GM12878 (cell line): ENCODE data around the gene HLX. TPM values are rescaled to one million over a fixed set of nuclear protein-coding genes. Genes with fewer than 3 reads are reported as not detected.

Experiments
- ATAC-seq: fragments of 200-7000 bp; cut with Tn5 transposase; 3 replicates; pipeline ENCODE4 v1.9.1; 2020; ENCODE audit warnings: mild to moderate bottlenecking, moderate library complexity
- BruUV-seq: library from RNA; stranded (reverse); fragments of 400-500 nt; replicated peaks from 2 replicates; lab custom pipeline; 2021; lab: Mats Ljungman, UMichigan
- CTCF ChIA-PET: fragments of 300-600 bp; sonication (Branson Sonifier 250); formaldehyde crosslinking; extraction: SDS; loops from one replicate; lab custom pipeline; 2021; ENCODE audit warnings: inconsistent platforms; lab: Yijun Ruan, JAX
- POLR2A ChIA-PET: fragments of 350-600 bp; formaldehyde crosslinking; extraction: SDS; loops from one replicate; lab custom pipeline; 2021; ENCODE audit warnings: inconsistent platforms; lab: Charles Lee
- RAD21 ChIA-PET: fragments of 300-600 bp; sonication (Branson Sonifier 250); formaldehyde crosslinking; loops from one replicate; lab custom pipeline; 2023; ENCODE audit warnings: antibody characterized with exemption; ENCODE audit not compliant: unreplicated experiment; lab: Charles Lee
- SMC1A ChIA-PET: fragments of 300-600 bp; sonication (Branson Sonifier 250); formaldehyde crosslinking; loops from one replicate; lab custom pipeline; 2023; ENCODE audit not compliant: unreplicated experiment, uncharacterized antibody; lab: Charles Lee
- DNase-seq: peaks from one replicate; pipeline ENCODE4 v3.0.0-alpha.2; 2011; ENCODE audit warnings: low read depth, low spot score
- FAIRE-seq: peaks from 3 replicates; lab custom pipeline; 2011; peaks lifted over from hg19 to GRCh38; lab: Jason Lieb, UNC
- H2AFZ ChIP-seq: 2 replicates; pipeline ENCODE4 v1.6.0; 2011; ENCODE audit warnings: low read depth, low read length, control low read depth; ENCODE audit not compliant: control insufficient read depth
- H3K27ac ChIP-seq: 2 replicates; pipeline ENCODE4 v1.5.1; 2011; ENCODE audit warnings: control low read depth; ENCODE audit not compliant: control insufficient read depth, insufficient read depth
- H3K27me3 ChIP-seq, 2 experiments: replicated peaks in 1 of 2; 2 replicates each; pipeline versions ENCODE4 v1.6.0 to v1.6.1; 2011; ENCODE audit warnings: low read length in 1 of 2; ENCODE audit not compliant: control insufficient read depth in 2 of 2, insufficient read depth in 2 of 2
- H3K36me3 ChIP-seq, 2 experiments: 2 replicates each; pipeline ENCODE4 v1.5.1; 2011; ENCODE audit warnings: low read length in 1 of 2; ENCODE audit not compliant: control insufficient read depth in 2 of 2, insufficient read depth in 2 of 2
- H3K4me1 ChIP-seq: 2 replicates; pipeline ENCODE4 v1.6.1; 2011; ENCODE audit warnings: mild to moderate bottlenecking, low read length, moderate library complexity, mixed read lengths; ENCODE audit not compliant: control insufficient read depth, insufficient read depth
- H3K4me2 ChIP-seq: 2 replicates; pipeline ENCODE4 v1.6.0; 2011; ENCODE audit warnings: control low read depth; ENCODE audit not compliant: control insufficient read depth, insufficient read depth
- H3K4me3 ChIP-seq: fragments of 200-600 bp; sonication (generic); 2 replicates; pipeline ENCODE4 v1.5.1; 2016
- H3K79me2 ChIP-seq: 2 replicates; pipeline ENCODE4 v1.6.0; 2011; ENCODE audit warnings: low read length; ENCODE audit not compliant: control insufficient read depth, insufficient read depth
- H3K9ac ChIP-seq: 2 replicates; pipeline ENCODE4 v1.8.0; 2011; ENCODE audit warnings: low read length, control low read depth, mixed read lengths; ENCODE audit not compliant: control insufficient read depth, insufficient read depth
- H3K9me3 ChIP-seq: replicated peaks from 3 replicates; pipeline ENCODE4 v1.5.1; 2011; ENCODE audit warnings: mild to moderate bottlenecking, low read length; ENCODE audit not compliant: control insufficient read depth, insufficient read depth
- H4K20me1 ChIP-seq: 2 replicates; pipeline ENCODE4 v1.6.0; 2011; ENCODE audit not compliant: control insufficient read depth, insufficient read depth
- CREB1 ChIP-seq: IDR thresholded peaks from 2 replicates; pipeline ENCODE4 v1.6.1; 2012; ENCODE audit warnings: low read depth, mild to moderate bottlenecking, inconsistent platforms
- IKZF1 ChIP-seq: fragments of 450-650 bp; conservative IDR thresholded peaks from 2 replicates; pipeline ENCODE4 v1.6.1; 2017; ENCODE audit warnings: antibody characterized with exemption, mild to moderate bottlenecking
- NFXL1 ChIP-seq: fragments of 450-650 bp; IDR thresholded peaks from 2 replicates; pipeline ENCODE4 v1.6.1; 2017; ENCODE audit warnings: antibody characterized with exemption, mild to moderate bottlenecking, borderline replicate concordance
- PAX8 ChIP-seq: fragments of 450-650 bp; IDR thresholded peaks from 2 replicates; pipeline ENCODE4 v1.6.1; 2017; ENCODE audit warnings: mild to moderate bottlenecking, moderate library complexity
- POLR2A ChIP-seq: IDR thresholded peaks from 2 replicates; pipeline ENCODE4 v1.6.1; 2011; ENCODE audit warnings: low read depth, mild to moderate bottlenecking, low read length
- RELA ChIP-seq: fragments of 450-650 bp; IDR thresholded peaks from 2 replicates; pipeline ENCODE4 v1.8.0; 2014; ENCODE audit warnings: borderline replicate concordance; ENCODE audit not compliant: partially characterized antibody
- RELB ChIP-seq: fragments of 450-650 bp; IDR thresholded peaks from 2 replicates; pipeline ENCODE4 v1.6.1; 2017; ENCODE audit warnings: low read depth, mild to moderate bottlenecking, moderate library complexity
- REST ChIP-seq: IDR thresholded peaks from 2 replicates; pipeline ENCODE4 v1.6.1; 2012; ENCODE audit warnings: mild to moderate bottlenecking, low read depth, low read length
- RUNX3 ChIP-seq: IDR thresholded peaks from 2 replicates; pipeline ENCODE4 v1.6.1; 2012; ENCODE audit warnings: low read length, inconsistent platforms
- SMAD1 ChIP-seq: fragments of 450-650 bp; IDR thresholded peaks from 2 replicates; pipeline ENCODE4 v1.6.1; 2018; ENCODE audit warnings: mild to moderate bottlenecking, low read depth; ENCODE audit not compliant: partially characterized antibody
- STAT3 ChIP-seq: IDR thresholded peaks from 2 replicates; pipeline ENCODE4 v1.6.1; 2011; ENCODE audit warnings: low read depth, low read length, improper control_type of control experiment
- ZSCAN29 ChIP-seq: fragments of 450-650 bp; IDR thresholded peaks from 2 replicates; pipeline ENCODE4 v1.6.1; 2017; ENCODE audit warnings: mild to moderate bottlenecking, moderate library complexity
- WGBS: methylation state at CpG from one replicate; pipeline ENCODE4 v1.1.6; 2016; ENCODE audit warnings: low lambda C conversion rate; ENCODE audit not compliant: insufficient replicate concordance, insufficient coverage; ENCODE audit errors: missing lambda C conversion rate; 5-methylcytosine and 5-hydroxymethylcytosine counted together
- in situ Hi-C: fragments of 300-500 bp; cut with MboI; formaldehyde crosslinking; loops from 9 replicates; pipeline ENCODE4 v1.14.3; 2018; ENCODE audit warnings: mixed read lengths
- intact Hi-C: fragments of 100-400 bp; cut with micrococcal nuclease; formaldehyde crosslinking; loops from one replicate; pipeline ENCODE4 v1.14.2; 2022; ENCODE audit not compliant: unreplicated experiment
- polyA plus RNA-seq, 11 experiments: library from polyadenylated mRNA; depleted of rRNA in 4 of 11; unstranded in 6 of 11; stranded (reverse) in 5 of 11; fragments of >200 nt; fragmentation: Nextera tagmentation in 4 of 11; fragmentation: Illumina TruSeq in 1 of 11; extraction: Ambion mirVana in 4 of 11; extraction: Trizol in 1 of 11; gene quantifications; 1 replicate in 1 of 11; 2 replicates in 10 of 11; pipeline versions ENCODE4 v1.2.1 to v1.2.3, GENCODE V29; 2011 to 2016; ENCODE audit warnings: inconsistent platforms in 2 of 11, missing spikeins in 2 of 11, low read depth in 1 of 11
- total RNA-seq, 4 experiments: library from RNA; depleted of rRNA in 3 of 4; stranded (reverse); fragments of >200 nt in 3 of 4; fragmentation: Illumina TruSeq in 1 of 4; extraction: Trizol in 1 of 4; gene quantifications; 2 replicates each; pipeline versions ENCODE4 v1.2.1 to v1.2.3, GENCODE V29; 2013 to 2021
- TF ChIP-seq, protein P1 (sequence below): IDR thresholded peaks from 2 replicates; pipeline ENCODE4 v1.6.1; 2012; ENCODE audit warnings: low read depth, low read length, improper control_type of control experiment
- TF ChIP-seq, protein P2 (sequence below): fragments of 450-650 bp; IDR thresholded peaks from 2 replicates; pipeline ENCODE4 v1.6.1; 2017; ENCODE audit warnings: mild to moderate bottlenecking
- TF ChIP-seq, protein P3 (sequence below): IDR thresholded peaks from 2 replicates; pipeline ENCODE4 v1.6.1; 2011; ENCODE audit warnings: low read depth, mild to moderate bottlenecking, low read length, moderate library complexity, borderline replicate concordance; ENCODE audit errors: extremely low read depth

Gene HLX
- total and polyA plus RNA-seq, 10 of the 15 experiments (the other 5 are each of a cell fraction or from before 2014, with no cell fraction given) = 0.11 to 2.3 (median 1.1) TPM

DNA sequence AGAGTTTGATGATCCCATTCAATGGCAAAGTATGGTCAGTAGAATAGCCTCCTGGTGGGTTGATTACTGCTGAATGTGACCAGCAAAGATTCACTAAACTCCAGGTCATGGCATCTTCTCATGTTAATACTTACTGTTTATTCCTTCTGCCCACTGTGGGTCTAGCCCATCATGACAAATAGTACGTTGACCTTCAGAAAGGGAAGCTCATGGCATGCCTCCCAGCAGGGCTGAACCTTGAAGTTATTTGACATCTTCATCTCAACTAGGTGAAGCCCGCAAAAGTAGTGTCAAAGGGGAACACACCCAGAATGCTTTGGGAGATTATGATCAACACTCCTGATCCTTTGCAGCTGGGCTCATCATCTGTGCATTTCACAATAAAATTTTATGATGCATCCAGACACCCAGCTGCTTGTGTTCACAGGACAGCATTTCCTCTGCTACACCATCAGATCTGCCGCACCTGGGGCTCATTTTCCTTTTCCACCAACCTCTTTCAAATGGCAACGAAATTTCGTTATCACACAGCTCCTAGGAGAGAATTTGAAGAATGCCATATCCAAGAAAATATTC is 49.6 kb downstream of the HLX start:
- H3K9ac ChIP-seq = no peak overlapping the region
- H3K4me3 ChIP-seq = no peak overlapping the region
- no peak overlapping the region for H3K4me2 ChIP-seq
- H2AFZ ChIP-seq = no peak overlapping the region
- SMC1A ChIA-PET = interaction anchor here (0.7 to 1.4 kb wide), 8 partner anchors 12 to 507 kb away, joined by 3 to 4 read pairs (median 4); no protein-coding TSS in a partner anchor
- RAD21 ChIA-PET = no interaction called here
- H3K27ac ChIP-seq = no peak overlapping the region
- intact Hi-C loops = no loop called here
- no peaks in the 10 kb centered on the region for H3K79me2 ChIP-seq
- H4K20me1 ChIP-seq = no peaks in the 10 kb centered on the region
- in situ Hi-C loops = no loop called here
- DNase-seq = no peak
- H3K4me1 ChIP-seq = no peaks in the 10 kb centered on the region
- CTCF ChIA-PET = interaction anchor here (1.5 kb wide), 1 partner anchor 25 kb away, joined by 3 read pairs; no protein-coding TSS in a partner anchor
- H3K27me3 ChIP-seq = no peaks in the 10 kb centered on the region
- POLR2A ChIA-PET = no interaction called here
- H3K9me3 ChIP-seq = no peaks in the 10 kb centered on the region
- BruUV-seq = no TSS peak
- 2% methylated on average over 5 of the region's 5 CpGs for WGBS
- no peaks in the 10 kb centered on the region for H3K36me3 ChIP-seq
- no peak for FAIRE-seq
- no peak for ATAC-seq
- TF ChIP-seq, protein P1, sequence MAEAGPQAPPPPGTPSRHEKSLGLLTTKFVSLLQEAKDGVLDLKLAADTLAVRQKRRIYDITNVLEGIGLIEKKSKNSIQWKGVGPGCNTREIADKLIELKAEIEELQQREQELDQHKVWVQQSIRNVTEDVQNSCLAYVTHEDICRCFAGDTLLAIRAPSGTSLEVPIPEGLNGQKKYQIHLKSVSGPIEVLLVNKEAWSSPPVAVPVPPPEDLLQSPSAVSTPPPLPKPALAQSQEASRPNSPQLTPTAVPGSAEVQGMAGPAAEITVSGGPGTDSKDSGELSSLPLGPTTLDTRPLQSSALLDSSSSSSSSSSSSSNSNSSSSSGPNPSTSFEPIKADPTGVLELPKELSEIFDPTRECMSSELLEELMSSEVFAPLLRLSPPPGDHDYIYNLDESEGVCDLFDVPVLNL = no peak
- TF ChIP-seq STAT3 = no peak
- TF ChIP-seq NFXL1 = no peak
- TF ChIP-seq ZSCAN29 = no peak
- no peak for TF ChIP-seq POLR2A
- TF ChIP-seq PAX8 = no peak
- no peak for TF ChIP-seq CREB1
- no peak for TF ChIP-seq RUNX3
- TF ChIP-seq RELA = no peak
- TF ChIP-seq RELB = no peak
- no peak for TF ChIP-seq REST
- TF ChIP-seq, protein P2, sequence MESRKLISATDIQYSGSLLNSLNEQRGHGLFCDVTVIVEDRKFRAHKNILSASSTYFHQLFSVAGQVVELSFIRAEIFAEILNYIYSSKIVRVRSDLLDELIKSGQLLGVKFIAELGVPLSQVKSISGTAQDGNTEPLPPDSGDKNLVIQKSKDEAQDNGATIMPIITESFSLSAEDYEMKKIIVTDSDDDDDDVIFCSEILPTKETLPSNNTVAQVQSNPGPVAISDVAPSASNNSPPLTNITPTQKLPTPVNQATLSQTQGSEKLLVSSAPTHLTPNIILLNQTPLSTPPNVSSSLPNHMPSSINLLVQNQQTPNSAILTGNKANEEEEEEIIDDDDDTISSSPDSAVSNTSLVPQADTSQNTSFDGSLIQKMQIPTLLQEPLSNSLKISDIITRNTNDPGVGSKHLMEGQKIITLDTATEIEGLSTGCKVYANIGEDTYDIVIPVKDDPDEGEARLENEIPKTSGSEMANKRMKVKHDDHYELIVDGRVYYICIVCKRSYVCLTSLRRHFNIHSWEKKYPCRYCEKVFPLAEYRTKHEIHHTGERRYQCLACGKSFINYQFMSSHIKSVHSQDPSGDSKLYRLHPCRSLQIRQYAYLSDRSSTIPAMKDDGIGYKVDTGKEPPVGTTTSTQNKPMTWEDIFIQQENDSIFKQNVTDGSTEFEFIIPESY = no peak
- TF ChIP-seq SMAD1 = no peak
- TF ChIP-seq IKZF1 = no peak
- TF ChIP-seq, protein P3, sequence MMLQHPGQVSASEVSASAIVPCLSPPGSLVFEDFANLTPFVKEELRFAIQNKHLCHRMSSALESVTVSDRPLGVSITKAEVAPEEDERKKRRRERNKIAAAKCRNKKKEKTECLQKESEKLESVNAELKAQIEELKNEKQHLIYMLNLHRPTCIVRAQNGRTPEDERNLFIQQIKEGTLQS = no peak
